Measurements from ENCODE around the gene SERPINA5.
"Not testable (repeated sequence)": the region's sequence is repeated elsewhere in the genome, so short reads cannot be mapped to it uniquely, and the experiment has no call there.

Gene SERPINA5

GRCh38 chr14:94575730-94576585 is 5.3 kb upstream of the SERPINA5 start:
- no peak for DNase-seq (ENCODE audit: low spot score)

GRCh38 chr14:94577472-94577871 is 3.8 kb upstream of the SERPINA5 start:
- DNase-seq (ENCODE audit: low spot score): not testable (repeated sequence)

- no peak for DNase-seq (ENCODE audit: low spot score)
These were observed 2.5 kb upstream of the SERPINA5 start for GRCh38 chr14:94578712-94579111.

- no peak for DNase-seq (ENCODE audit: low spot score)
These were observed 1.0 kb downstream of the SERPINA5 start for GRCh38 chr14:94582199-94582750.

GRCh38 chr14:94582851-94583250 is 1.6 kb downstream of the SERPINA5 start:
- no peak for DNase-seq (ENCODE audit: low spot score)

GRCh38 chr14:94583557-94583956 is 2.3 kb downstream of the SERPINA5 start:
- DNase-seq (ENCODE audit: low spot score): no peak

- no peak for DNase-seq (ENCODE audit: low spot score)
These were observed 3.5 kb downstream of the SERPINA5 start for GRCh38 chr14:94584591-94585280.

GRCh38 chr14:94586635-94587034 is 5.4 kb downstream of the SERPINA5 start:
- no peak for DNase-seq (ENCODE audit: low spot score)

GRCh38 chr14:94588311-94588710 is 7.1 kb downstream of the SERPINA5 start:
- DNase-seq (ENCODE audit: low spot score): no peak

GRCh38 chr14:94591073-94591472 is 9.8 kb downstream of the SERPINA5 start:
- DNase-seq (ENCODE audit: low spot score): no peak

- DNase-seq (ENCODE audit: low spot score): no peak
These were observed 10.6 kb downstream of the SERPINA5 start for GRCh38 chr14:94591871-94592270.

GRCh38 chr14:94592457-94592856 is 11.2 kb downstream of the SERPINA5 start:
- no peak for DNase-seq (ENCODE audit: low spot score)

- DNase-seq (ENCODE audit: low spot score): no peak
These were observed 12.1 kb downstream of the SERPINA5 start for GRCh38 chr14:94593376-94593748.

- DNase-seq (ENCODE audit: low spot score): no peak
These were observed 12.7 kb downstream of the SERPINA5 start for GRCh38 chr14:94593749-94594431.

GRCh38 chr14:94594441-94594840 is 13.2 kb downstream of the SERPINA5 start:
- no peak for DNase-seq (ENCODE audit: low spot score)

GRCh38 chr14:94595912-94596311 is 14.7 kb downstream of the SERPINA5 start:
- DNase-seq (ENCODE audit: low spot score): no peak

GRCh38 chr14:94596361-94596760 is 15.1 kb downstream of the SERPINA5 start:
- DNase-seq (ENCODE audit: low spot score): no peak

GRCh38 chr14:94597788-94598187 is 16.6 kb downstream of the SERPINA5 start:
- no peak for DNase-seq (ENCODE audit: low spot score)

GRCh38 chr14:94598506-94598815 is 17.2 kb downstream of the SERPINA5 start:
- DNase-seq (ENCODE audit: low spot score): no peak

GRCh38 chr14:94598816-94599655 is 17.8 kb downstream of the SERPINA5 start:
- DNase-seq (ENCODE audit: low spot score): peak; percentile 81

- DNase-seq (ENCODE audit: low spot score): no peak
These were observed 18.4 kb downstream of the SERPINA5 start for GRCh38 chr14:94599656-94600004.

GRCh38 chr14:94600148-94600545 is 18.9 kb downstream of the SERPINA5 start:
- no peak for DNase-seq (ENCODE audit: low spot score)

Measured in globus pallidus (tissue), 1 donor.